IMR-90 (cell line): ENCODE measurements around the gene CALHM3. TPM values are rescaled to one million over a fixed set of nuclear protein-coding genes. Genes with fewer than 3 reads are reported as not detected.

Experiments
- ATAC-seq: fragments of 200-7000 bp; cut with Tn5 transposase; 2 replicates; pipeline ENCODE4 v1.9.1; 2020; ENCODE audit warnings: low read depth, mild to moderate bottlenecking, moderate library complexity
- BruUV-seq: library from RNA; stranded (reverse); fragments of 400-500 nt; replicated peaks from 2 replicates; lab custom pipeline; 2021; lab: Mats Ljungman, UMichigan
- CTCF ChIA-PET: fragments of 300-600 bp; formaldehyde crosslinking; extraction: SDS; loops from one replicate; lab custom pipeline; 2021; ENCODE audit warnings: antibody characterized with exemption; lab: Yijun Ruan, JAX
- POLR2A ChIA-PET: fragments of 300-600 bp; sonication (Branson Sonifier 250); formaldehyde crosslinking; loops from one replicate; lab custom pipeline; 2022; ENCODE audit warnings: antibody characterized with exemption; ENCODE audit not compliant: unreplicated experiment; lab: Charles Lee
- DNase-seq: peaks from one replicate; pipeline ENCODE4 v3.0.0; 2013
- H2AFZ ChIP-seq: replicated peaks from 2 replicates; pipeline ENCODE3; 2013; ENCODE audit warnings: low read length, mild to moderate bottlenecking; ENCODE audit not compliant: poor library complexity
- H2AK5ac ChIP-seq: 2 replicates; pipeline ENCODE4 v1.6.1; 2013; ENCODE audit warnings: low read depth, low read length, inconsistent platforms
- H2AK9ac ChIP-seq: replicated peaks from 2 replicates; pipeline ENCODE3; 2013; ENCODE audit warnings: mild to moderate bottlenecking, low read depth, low read length, moderate library complexity; ENCODE audit not compliant: poor library complexity
- H2BK120ac ChIP-seq: 2 replicates; pipeline ENCODE4 v1.6.1; 2013; ENCODE audit warnings: low read depth, low read length, inconsistent platforms
- H2BK15ac ChIP-seq: 3 replicates; pipeline ENCODE4 v1.6.1; 2013; ENCODE audit warnings: low read depth, low read length, inconsistent platforms
- H2BK20ac ChIP-seq: 2 replicates; pipeline ENCODE4 v1.6.1; 2013; ENCODE audit warnings: low read depth, mild to moderate bottlenecking, inconsistent platforms, low read length, moderate library complexity
- H2BK5ac ChIP-seq: 2 replicates; pipeline ENCODE4 v1.6.1; 2013; ENCODE audit warnings: mild to moderate bottlenecking, low read depth, low read length, inconsistent platforms; ENCODE audit not compliant: poor library complexity, severe bottlenecking
- H3K14ac ChIP-seq: replicated peaks from 2 replicates; pipeline ENCODE4 v1.6.1; 2013; ENCODE audit warnings: low read depth, low read length, inconsistent platforms
- H3K18ac ChIP-seq: 2 replicates; pipeline ENCODE4 v1.6.1; 2013; ENCODE audit warnings: low read depth, low read length, control low read depth
- H3K23ac ChIP-seq: 2 replicates; pipeline ENCODE4 v1.6.1; 2013; ENCODE audit warnings: low read depth, low read length, inconsistent platforms
- H3K27ac ChIP-seq: 2 replicates; pipeline ENCODE4 v1.5.1; 2013; ENCODE audit warnings: mild to moderate bottlenecking, control low read depth, low read length; ENCODE audit not compliant: insufficient read depth
- H3K27me3 ChIP-seq: 2 replicates; pipeline ENCODE4 v1.6.1; 2013; ENCODE audit warnings: low read length; ENCODE audit not compliant: control insufficient read depth, insufficient read depth
- H3K36me3 ChIP-seq: 2 replicates; pipeline ENCODE4 v1.6.1; 2013; ENCODE audit warnings: low read length, mixed read lengths; ENCODE audit not compliant: control insufficient read depth, insufficient read depth
- H3K4ac ChIP-seq: 2 replicates; pipeline ENCODE4 v1.6.1; 2013; ENCODE audit warnings: low read depth, low read length, inconsistent platforms
- H3K4me1 ChIP-seq: 2 replicates; pipeline ENCODE4 v1.6.1; 2013; ENCODE audit warnings: low read length, mixed read lengths; ENCODE audit not compliant: control insufficient read depth, insufficient read depth
- H3K4me2 ChIP-seq: 2 replicates; pipeline ENCODE4 v1.6.1; 2013; ENCODE audit warnings: low read depth, mild to moderate bottlenecking, control low read depth, low read length, moderate library complexity
- H3K4me3 ChIP-seq: 2 replicates; pipeline ENCODE4 v1.5.1; 2013; ENCODE audit warnings: low read depth, mild to moderate bottlenecking, control low read depth, low read length, moderate library complexity; ENCODE audit not compliant: insufficient read depth
- H3K56ac ChIP-seq: 2 replicates; pipeline ENCODE4 v1.6.1; 2013; ENCODE audit warnings: low read length, inconsistent platforms; ENCODE audit not compliant: insufficient read depth; ENCODE audit errors: extremely low read depth
- H3K79me1 ChIP-seq, 2 experiments: 2 replicates each; pipeline ENCODE4 v1.6.1; 2013; ENCODE audit warnings: low read length in 2 of 2, inconsistent platforms in 1 of 2, low read depth in 1 of 2
- H3K9ac ChIP-seq: 2 replicates; pipeline ENCODE4 v1.6.1; 2013; ENCODE audit warnings: low read depth, low read length, control low read depth
- H3K9me1 ChIP-seq: 2 replicates; pipeline ENCODE4 v1.6.1; 2013; ENCODE audit warnings: low read length, inconsistent platforms; ENCODE audit not compliant: insufficient read depth
- H3K9me3 ChIP-seq: 2 replicates; pipeline ENCODE4 v1.6.1; 2013; ENCODE audit warnings: low read length; ENCODE audit not compliant: control insufficient read depth, insufficient read depth
- H4K20me1 ChIP-seq: 2 replicates; pipeline ENCODE4 v1.6.1; 2013; ENCODE audit warnings: low read length, inconsistent platforms; ENCODE audit not compliant: insufficient read depth
- H4K5ac ChIP-seq: 2 replicates; pipeline ENCODE4 v1.6.1; 2013; ENCODE audit warnings: mild to moderate bottlenecking, low read depth, low read length, control low read depth
- H4K8ac ChIP-seq, 2 experiments: 2 replicates each; pipeline ENCODE4 v1.6.1; 2013; ENCODE audit warnings: low read depth in 2 of 2, low read length in 2 of 2, control low read depth in 1 of 2, inconsistent platforms in 1 of 2
- H4K91ac ChIP-seq: 2 replicates; pipeline ENCODE4 v1.6.1; 2013; ENCODE audit warnings: low read depth, low read length, inconsistent platforms; ENCODE audit not compliant: insufficient read depth
- BHLHE40 ChIP-seq: fragments of 150-350 bp; IDR thresholded peaks from 2 replicates; pipeline ENCODE4 v1.6.1; 2016; ENCODE audit warnings: mild to moderate bottlenecking, low read depth, low read length
- CEBPB ChIP-seq: IDR thresholded peaks from 2 replicates; pipeline ENCODE4 v1.6.1; 2012; ENCODE audit warnings: low read depth, low read length, improper control_type of control experiment
- CHD1 ChIP-seq: IDR thresholded peaks from 2 replicates; pipeline ENCODE4 v1.6.1; 2012; ENCODE audit warnings: low read depth, low read length, improper control_type of control experiment
- FOS ChIP-seq: fragments of 150-350 bp; IDR thresholded peaks from 2 replicates; pipeline ENCODE4 v1.6.1; 2016; ENCODE audit warnings: low read depth, low read length
- MAFK ChIP-seq: IDR thresholded peaks from 2 replicates; pipeline ENCODE4 v1.6.1; 2012; ENCODE audit warnings: low read depth, low read length, improper control_type of control experiment
- MXI1 ChIP-seq: IDR thresholded peaks from 2 replicates; pipeline ENCODE4 v1.6.1; 2012; ENCODE audit warnings: low read depth, mild to moderate bottlenecking, low read length, moderate library complexity, borderline replicate concordance
- NFE2L2 ChIP-seq: fragments of 150-350 bp; IDR thresholded peaks from 2 replicates; pipeline ENCODE4 v1.6.1; 2016; ENCODE audit warnings: low read depth, mild to moderate bottlenecking, low read length
- POLR2A ChIP-seq: IDR thresholded peaks from 2 replicates; pipeline ENCODE4 v1.6.1; 2012; ENCODE audit warnings: mild to moderate bottlenecking, low read depth, low read length
- RCOR1 ChIP-seq: IDR thresholded peaks from 2 replicates; pipeline ENCODE4 v1.6.1; 2012; ENCODE audit warnings: mild to moderate bottlenecking, low read length, improper control_type of control experiment; ENCODE audit not compliant: insufficient replicate concordance
- RFX5 ChIP-seq: IDR thresholded peaks from 2 replicates; pipeline ENCODE4 v1.8.0; 2012; ENCODE audit warnings: low read depth, mild to moderate bottlenecking, low read length, moderate library complexity
- SMC3 ChIP-seq: fragments of 150-350 bp; IDR thresholded peaks from 2 replicates; pipeline ENCODE4 v1.6.1; 2016; ENCODE audit warnings: low read depth, mild to moderate bottlenecking, antibody characterized with exemption, low read length, moderate library complexity
- WGBS, 2 experiments: methylation state at CpG; one replicate each; pipeline versions ENCODE4 v1.1.5 to v1.1.7; 2013; ENCODE audit warnings: missing lambda C conversion rate in 2 of 2; ENCODE audit not compliant: insufficient read length in 1 of 2; ENCODE audit errors: extremely low coverage in 2 of 2; 5-methylcytosine and 5-hydroxymethylcytosine counted together
- dilution Hi-C: fragments of 300-500 bp; cut with HindIII; formaldehyde crosslinking; loops from one replicate; pipeline ENCODE4 v1.14.3; 2018; ENCODE audit warnings: low sequenced_read_pairs; ENCODE audit not compliant: unreplicated experiment
- in situ Hi-C: fragments of 300-500 bp; cut with MboI; formaldehyde crosslinking; loops from 3 replicates; pipeline ENCODE4 v1.14.3; 2019; ENCODE audit warnings: low sequenced_read_pairs, inconsistent platforms, mixed read lengths
- intact Hi-C: fragments of 100-400 bp; cut with micrococcal nuclease; formaldehyde crosslinking; loops from 2 replicates; pipeline ENCODE4 v1.10.0; 2022
- polyA plus RNA-seq, 3 experiments: library from polyadenylated mRNA; depleted of rRNA; stranded (reverse); fragments of >200 nt; gene quantifications; 2 replicates each; pipeline ENCODE4 v1.2.3, GENCODE V29; 2012; ENCODE audit warnings: low replicate concordance in 1 of 3
- total RNA-seq: library from RNA; depleted of rRNA; stranded (reverse); fragments of >200 nt; gene quantifications from 2 replicates; pipeline ENCODE4 v1.2.3, GENCODE V29; 2012
- TF ChIP-seq, protein P1 (sequence below): fragments of 150-350 bp; IDR thresholded peaks from 2 replicates; pipeline ENCODE4 v1.6.1; 2017; ENCODE audit warnings: mild to moderate bottlenecking, antibody characterized with exemption, low read length, low read depth
- TF ChIP-seq, protein P2 (sequence below): conservative IDR thresholded peaks from 2 replicates; pipeline ENCODE4 v1.5.1; 2012; ENCODE audit warnings: mild to moderate bottlenecking, low read depth, low read length, improper control_type of control experiment
- TF ChIP-seq, protein P3 (sequence below): fragments of 150-350 bp; IDR thresholded peaks from 2 replicates; pipeline ENCODE4 v1.6.1; 2016; ENCODE audit warnings: low read depth, mild to moderate bottlenecking, low read length, moderate library complexity, borderline replicate concordance

Gene CALHM3
- total and polyA plus RNA-seq, 2 of the 4 experiments (the other 2 are of a cell fraction): not detected

DNA sequence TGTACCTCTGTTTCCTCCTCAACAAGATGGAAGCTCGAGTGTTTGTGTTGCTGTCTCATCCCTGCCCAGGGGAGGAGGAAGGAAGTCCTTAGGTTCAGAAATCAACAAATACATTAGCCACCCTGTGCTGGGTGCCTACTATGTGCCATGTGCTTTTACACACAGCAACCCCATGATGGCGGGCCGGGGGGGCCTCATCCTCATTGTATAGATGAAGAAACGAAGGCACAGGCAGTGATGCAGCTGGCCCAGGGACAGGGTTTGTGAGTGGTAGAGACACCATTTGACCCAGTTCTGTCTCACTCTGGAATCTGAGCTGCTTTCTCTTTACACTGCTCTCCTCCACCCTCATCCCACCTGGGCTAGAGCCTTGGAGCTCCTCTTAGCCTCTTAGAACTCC, 25.0 kb downstream of the CALHM3 start:
- no TSS peak for BruUV-seq
- CTCF ChIA-PET: interaction anchor here (0.6 kb wide), 1 partner anchor 757 kb away, joined by 3 read pairs; no protein-coding TSS in a partner anchor
- H2BK120ac ChIP-seq: no peak overlapping the region

More for the DNA sequence above, 25.0 kb downstream of the CALHM3 start:
- Histone ChIP-seq H2AK5ac (no peak overlapping the region), H3K27me3 (peaks cover 4% of the 10 kb centered on the region; the same call in 1 of the 2 replicates), H3K27ac (no peak overlapping the region), H3K4me2 (no peak overlapping the region), H3K9ac (no peak overlapping the region), H4K20me1 (peaks cover 3% of the 10 kb centered on the region; the same call in 1 of the 2 replicates), H3K14ac (no peak overlapping the region), H3K9me3 (no peaks in the 10 kb centered on the region), H3K4me1 (peaks cover 11% of the 10 kb centered on the region; the same call in 1 of the 2 replicates), H2AFZ (no peak overlapping the region), H2BK5ac (no peak overlapping the region), H4K91ac (no peak overlapping the region), H2BK20ac (no peak overlapping the region), H3K9me1 (peaks cover 8% of the 10 kb centered on the region), H2AK9ac (no peak overlapping the region), H3K56ac (no peak overlapping the region), H3K18ac (no peak overlapping the region), H3K4me3 (no peak overlapping the region), H3K36me3 (peaks cover 5% of the 10 kb centered on the region; the same call in 1 of the 2 replicates), H4K8ac (no peak overlapping the region), H3K23ac (no peak overlapping the region; the same call in 1 of the 2 replicates), H3K79me1 (peaks cover 0 to 21% of the 10 kb centered on the region in 2 experiments; a peak in 1 of 4 replicates), H2BK15ac (no peak overlapping the region), H4K5ac (no peak overlapping the region), H3K4ac (no peak overlapping the region)
- dilution Hi-C loops: no loop called here
- no peak for TF ChIP-seq SMC3
- TF ChIP-seq RFX5: no peak
- TF ChIP-seq NFE2L2: no peak
- no peak for TF ChIP-seq POLR2A
- TF ChIP-seq, protein P1, sequence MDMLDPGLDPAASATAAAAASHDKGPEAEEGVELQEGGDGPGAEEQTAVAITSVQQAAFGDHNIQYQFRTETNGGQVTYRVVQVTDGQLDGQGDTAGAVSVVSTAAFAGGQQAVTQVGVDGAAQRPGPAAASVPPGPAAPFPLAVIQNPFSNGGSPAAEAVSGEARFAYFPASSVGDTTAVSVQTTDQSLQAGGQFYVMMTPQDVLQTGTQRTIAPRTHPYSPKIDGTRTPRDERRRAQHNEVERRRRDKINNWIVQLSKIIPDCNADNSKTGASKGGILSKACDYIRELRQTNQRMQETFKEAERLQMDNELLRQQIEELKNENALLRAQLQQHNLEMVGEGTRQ: no peak
- TF ChIP-seq, protein P2, sequence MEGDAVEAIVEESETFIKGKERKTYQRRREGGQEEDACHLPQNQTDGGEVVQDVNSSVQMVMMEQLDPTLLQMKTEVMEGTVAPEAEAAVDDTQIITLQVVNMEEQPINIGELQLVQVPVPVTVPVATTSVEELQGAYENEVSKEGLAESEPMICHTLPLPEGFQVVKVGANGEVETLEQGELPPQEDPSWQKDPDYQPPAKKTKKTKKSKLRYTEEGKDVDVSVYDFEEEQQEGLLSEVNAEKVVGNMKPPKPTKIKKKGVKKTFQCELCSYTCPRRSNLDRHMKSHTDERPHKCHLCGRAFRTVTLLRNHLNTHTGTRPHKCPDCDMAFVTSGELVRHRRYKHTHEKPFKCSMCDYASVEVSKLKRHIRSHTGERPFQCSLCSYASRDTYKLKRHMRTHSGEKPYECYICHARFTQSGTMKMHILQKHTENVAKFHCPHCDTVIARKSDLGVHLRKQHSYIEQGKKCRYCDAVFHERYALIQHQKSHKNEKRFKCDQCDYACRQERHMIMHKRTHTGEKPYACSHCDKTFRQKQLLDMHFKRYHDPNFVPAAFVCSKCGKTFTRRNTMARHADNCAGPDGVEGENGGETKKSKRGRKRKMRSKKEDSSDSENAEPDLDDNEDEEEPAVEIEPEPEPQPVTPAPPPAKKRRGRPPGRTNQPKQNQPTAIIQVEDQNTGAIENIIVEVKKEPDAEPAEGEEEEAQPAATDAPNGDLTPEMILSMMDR: no peak
- TF ChIP-seq BHLHE40: no peak
- no peak for TF ChIP-seq CEBPB
- TF ChIP-seq, protein P3, sequence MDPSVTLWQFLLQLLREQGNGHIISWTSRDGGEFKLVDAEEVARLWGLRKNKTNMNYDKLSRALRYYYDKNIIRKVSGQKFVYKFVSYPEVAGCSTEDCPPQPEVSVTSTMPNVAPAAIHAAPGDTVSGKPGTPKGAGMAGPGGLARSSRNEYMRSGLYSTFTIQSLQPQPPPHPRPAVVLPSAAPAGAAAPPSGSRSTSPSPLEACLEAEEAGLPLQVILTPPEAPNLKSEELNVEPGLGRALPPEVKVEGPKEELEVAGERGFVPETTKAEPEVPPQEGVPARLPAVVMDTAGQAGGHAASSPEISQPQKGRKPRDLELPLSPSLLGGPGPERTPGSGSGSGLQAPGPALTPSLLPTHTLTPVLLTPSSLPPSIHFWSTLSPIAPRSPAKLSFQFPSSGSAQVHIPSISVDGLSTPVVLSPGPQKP: no peak
- TF ChIP-seq RCOR1: no peak
- no peak for TF ChIP-seq MXI1
- TF ChIP-seq FOS: no peak
- TF ChIP-seq CHD1: no peak
- TF ChIP-seq MAFK: no peak
- in situ Hi-C loops: no loop called here
- no peak for DNase-seq
- POLR2A ChIA-PET: no interaction called here
- intact Hi-C loops: no loop called here
- no peak for ATAC-seq
- WGBS, 2 experiments: no CpG with 5 or more reads among the region's 4 CpGs
